ENCODE data around the gene PCSK6.
"Not testable (repeated sequence)": the region's sequence is repeated elsewhere in the genome, so short reads cannot be mapped to it uniquely, and the experiment has no call there.

Gene PCSK6

DNA sequence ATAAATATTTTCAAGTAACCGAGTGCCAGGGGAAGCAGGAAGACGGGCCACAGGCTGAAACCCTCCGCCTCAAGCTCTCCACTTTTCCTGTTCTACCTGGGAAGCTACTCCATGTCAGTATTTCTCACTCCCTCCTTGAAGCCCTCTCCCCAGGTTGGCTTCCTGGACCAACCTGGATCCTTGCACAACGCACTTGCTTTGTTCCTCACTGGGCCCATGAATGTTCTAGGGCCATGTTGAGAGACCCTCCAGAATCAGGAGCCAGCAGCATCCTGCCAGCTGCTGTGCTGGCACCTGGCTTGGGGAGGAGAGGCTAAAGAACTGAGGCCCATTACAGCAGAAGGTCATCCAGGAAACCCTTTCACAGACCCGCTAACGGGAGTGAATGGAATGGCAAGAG, 115.2 kb downstream of the PCSK6 start:
- DNase-seq, result no peak

DNA sequence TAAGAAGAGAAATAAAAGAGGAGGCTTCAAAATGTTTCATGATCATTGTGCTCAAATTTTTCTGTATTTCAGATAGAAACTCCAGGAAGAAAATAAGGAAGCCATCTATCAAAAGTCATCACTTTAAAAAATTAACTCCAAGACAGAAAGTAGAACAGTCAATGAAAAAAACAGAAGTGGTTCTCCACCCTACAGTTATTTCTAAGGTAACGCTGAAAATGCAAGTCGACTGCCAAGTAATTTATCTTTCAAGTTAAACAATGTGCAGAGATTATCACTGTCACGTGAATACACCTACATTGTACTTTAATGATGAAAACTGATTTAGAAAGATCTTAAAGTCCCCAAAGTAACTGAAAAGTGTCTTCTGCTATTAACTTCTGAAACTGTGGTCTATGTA, 115.9 kb downstream of the PCSK6 start:
- DNase-seq, result no peak

DNA sequence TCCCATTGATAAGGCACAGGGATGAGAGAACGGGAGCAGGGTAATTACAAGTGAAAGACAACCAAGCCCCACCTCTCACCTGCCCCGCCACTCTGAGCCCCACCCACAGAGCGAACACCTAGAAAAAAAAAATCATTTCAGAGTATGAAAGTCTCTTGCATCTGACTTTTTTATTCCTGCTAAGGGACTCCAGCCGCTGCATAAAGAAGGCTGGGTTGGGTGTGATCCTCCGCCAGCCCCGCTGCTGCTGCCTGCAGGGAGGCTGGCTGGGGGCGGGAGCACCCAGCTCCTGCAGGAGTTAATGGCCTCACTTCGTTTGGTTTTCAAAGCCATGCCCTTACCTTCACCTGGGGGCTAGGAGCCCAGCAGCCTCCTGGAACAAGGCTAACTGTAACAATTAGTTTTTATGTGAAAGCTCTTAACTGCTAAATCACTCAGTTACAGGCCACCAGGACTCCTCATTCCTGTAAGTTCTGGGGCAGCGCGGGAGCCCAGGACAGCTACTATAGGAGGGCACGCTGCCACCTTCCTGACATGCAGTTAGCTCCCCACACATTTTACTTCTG, 116.5 kb downstream of the PCSK6 start:
- no peak for DNase-seq

DNA sequence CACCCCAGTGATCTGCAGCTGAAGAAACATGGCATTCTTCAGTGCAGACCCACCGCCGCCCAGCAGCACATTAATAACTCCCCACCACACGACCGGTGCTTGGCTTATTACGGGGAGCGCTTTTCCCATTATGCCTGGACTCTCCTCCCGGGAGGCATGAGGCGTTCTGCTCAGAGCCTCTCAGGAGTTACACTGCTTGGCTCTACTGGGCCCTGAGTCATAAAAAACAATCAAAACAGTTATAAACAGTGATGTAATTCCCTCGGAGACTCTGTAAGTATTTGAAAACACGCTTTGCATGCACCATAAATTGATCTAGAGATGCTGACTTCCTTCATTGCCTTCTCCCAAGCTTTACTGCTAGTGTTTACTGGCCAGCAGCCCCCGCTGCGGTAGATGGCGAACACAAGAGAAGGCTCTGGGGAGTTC, 117.3 kb downstream of the PCSK6 start:
- no peak for DNase-seq

DNA sequence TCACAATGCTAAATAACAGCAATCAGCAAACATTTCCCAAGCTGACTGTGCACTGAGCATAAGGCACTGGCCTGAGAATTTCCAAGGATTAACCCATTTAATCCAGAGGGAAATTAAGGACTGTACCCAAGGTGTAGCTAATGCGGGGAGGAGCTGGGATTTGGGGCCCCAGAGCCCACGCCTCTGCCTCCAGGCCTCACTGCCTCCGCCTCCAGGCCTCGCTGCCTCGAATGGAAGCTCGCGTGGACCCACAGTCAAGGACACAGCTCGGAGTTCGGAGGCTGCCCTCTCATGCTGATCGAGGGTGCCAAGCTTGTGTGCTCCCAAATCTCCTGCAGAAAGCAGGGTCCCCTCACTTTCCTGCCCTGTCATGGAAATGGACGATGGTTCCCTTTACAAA, 118.0 kb downstream of the PCSK6 start:
- no peak for DNase-seq

DNA sequence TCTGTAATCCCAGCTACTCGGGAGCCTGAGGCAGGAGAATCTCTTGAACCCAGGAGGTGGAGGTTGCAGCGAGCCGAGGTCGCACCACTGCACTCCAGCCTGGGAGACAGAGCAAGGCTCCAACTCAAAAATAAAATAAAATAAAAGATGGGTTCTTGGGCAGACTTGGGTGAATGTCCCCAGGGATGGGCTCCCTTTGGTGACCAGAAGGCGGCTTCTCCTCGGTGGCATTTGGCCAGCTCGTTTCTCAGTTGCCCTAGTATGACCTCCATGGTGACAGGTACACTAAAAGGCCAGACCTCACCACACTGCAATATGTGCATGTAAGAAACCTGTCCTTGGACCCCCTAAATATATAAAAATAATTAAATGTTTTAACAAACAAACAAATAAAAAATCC, 118.4 kb downstream of the PCSK6 start:
- DNase-seq, result no peak

DNA sequence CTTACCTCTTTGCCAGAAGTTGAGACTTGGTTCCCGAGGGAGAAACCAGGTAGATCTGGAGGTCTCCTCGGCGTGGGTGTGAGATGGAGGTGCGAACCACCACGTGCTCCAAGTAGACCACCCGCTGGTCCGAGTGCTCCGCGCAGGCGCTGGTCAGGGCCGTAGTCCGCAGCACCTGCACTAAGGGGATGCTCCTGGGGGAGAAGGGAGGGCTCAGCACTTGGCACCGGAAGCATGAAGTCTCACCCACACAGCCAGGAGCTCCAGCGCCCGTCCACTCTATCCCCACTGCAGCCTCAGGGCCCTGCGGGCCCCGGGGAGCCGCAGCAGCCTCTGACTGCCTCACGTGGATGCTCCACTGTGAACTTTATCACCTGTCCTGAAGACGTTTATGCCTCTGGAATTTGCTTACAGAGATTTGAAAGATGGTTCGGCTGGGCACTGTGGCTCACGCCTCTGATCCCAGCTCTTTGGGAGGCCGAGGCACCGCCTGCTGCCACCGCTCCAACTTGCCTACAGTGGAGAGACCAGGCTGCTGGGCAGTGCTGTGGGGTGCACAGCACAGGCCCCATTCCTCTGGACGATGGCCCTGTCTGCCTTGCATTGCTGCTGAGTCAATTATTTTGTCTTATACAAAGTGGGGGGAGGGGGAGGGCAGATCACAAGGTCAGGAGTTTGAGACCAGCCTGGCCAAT, 119.0 kb downstream of the PCSK6 start:
- no peak for DNase-seq

DNA sequence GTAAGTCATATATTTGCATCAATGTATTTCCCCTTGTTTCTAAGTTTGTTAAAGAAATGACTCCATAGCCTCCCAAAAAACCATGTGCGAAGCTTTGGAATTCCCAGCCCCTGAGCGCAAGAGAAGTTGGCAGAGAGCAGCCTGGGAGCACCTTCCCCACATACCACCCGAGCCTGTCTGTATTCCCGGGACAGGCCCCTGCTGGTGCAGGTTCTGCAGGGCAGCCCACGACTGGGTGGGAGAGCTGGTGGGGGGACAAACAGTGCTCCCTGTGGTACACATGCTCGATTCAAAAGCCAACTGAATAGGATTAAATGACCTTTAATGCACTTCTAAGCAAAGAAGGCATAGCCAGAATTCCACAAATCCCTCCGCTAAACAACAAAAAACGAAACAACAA, 119.8 kb downstream of the PCSK6 start:
- DNase-seq, result no peak

DNA sequence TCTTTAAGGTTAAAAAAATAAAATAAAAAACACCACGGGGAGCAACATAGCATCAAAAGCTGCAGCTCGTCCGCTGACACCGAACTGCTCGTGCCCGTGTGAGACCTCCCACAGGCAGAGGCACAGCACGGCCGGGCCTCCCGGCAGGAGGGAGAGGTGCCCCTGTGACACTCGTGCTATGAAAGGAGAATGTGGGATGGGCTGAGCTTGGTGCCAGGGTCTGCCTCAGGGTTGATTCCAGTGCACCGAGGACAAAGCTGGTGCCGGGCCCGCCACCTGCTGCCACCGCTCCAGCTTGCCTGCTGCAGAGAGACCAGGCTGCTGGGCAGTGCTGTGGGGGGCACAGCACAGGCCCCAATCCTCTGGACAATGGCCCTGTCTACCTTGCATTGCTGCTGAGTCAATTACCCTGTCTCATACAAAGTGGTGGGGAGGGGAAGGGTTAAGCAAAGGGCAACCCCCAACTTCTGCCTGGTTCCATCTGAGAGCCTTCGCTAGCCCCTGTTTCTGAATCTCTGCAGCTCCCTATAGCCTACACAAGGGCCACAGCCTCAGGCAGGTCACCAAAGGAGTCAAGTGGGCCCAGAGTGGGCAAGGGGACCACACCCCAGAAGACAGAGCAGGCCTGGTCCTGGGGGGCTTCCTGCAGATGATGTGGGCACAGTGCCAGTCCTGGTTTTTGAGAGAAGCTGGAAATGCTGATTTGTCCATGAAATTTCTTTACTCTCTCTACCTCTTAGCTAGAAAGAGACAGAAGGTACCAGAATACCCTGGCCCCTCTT, 120.5 kb downstream of the PCSK6 start:
- no peak for DNase-seq

DNA sequence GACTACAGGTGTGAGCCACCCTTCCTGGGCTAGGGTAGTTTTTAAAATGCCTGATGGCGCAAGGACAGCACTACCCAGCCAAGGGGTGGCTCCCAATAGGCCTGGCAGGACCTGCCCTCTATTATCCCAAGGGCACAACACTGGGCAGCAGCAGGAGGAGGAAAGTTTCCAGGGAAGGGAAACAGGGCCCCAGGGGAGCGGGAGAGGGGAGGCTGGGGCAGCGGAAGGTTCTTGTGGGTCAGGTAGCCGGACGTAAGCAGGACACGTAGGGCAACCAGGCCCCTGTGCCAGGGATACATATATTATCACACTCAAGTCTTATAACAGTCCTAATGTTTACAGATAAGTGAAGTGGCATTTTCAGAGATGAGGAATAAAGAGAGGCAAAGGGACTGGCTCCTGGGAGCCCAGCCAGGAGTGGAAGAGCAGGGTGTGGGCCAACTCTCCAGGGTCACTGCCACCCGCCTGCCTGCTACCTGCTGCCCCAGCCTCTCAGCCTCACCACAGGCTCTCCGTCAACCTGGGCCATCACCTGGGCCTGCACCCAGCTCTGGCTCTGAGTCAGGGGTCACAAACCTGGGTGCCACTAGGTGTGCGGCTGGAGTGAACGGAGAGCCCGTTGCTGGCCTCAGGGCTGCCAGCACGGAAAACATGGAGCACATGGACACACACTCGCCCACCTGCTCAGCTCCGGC, 121.3 kb downstream of the PCSK6 start:
- DNase-seq, result no peak

DNA sequence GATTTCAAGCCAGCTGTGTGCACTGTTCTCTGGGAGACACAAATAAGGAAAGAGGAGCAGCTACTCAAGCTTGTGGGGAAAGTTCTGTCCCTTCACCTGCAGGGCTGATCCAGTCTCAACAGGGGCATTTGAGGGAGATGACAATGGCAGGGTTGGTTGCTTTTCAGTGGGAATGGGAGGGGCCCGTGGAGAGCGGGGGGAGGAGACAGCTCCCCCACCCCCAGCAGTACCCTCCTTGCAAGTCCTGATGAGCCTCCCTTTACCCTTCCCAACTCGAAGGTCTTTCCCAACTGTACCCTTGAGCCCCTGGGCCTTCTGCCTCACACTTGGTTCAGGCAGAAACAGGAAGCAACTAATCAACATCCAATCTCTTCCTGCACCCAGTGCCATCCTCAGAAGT, 122.7 kb downstream of the PCSK6 start:
- DNase-seq, result no peak

DNA sequence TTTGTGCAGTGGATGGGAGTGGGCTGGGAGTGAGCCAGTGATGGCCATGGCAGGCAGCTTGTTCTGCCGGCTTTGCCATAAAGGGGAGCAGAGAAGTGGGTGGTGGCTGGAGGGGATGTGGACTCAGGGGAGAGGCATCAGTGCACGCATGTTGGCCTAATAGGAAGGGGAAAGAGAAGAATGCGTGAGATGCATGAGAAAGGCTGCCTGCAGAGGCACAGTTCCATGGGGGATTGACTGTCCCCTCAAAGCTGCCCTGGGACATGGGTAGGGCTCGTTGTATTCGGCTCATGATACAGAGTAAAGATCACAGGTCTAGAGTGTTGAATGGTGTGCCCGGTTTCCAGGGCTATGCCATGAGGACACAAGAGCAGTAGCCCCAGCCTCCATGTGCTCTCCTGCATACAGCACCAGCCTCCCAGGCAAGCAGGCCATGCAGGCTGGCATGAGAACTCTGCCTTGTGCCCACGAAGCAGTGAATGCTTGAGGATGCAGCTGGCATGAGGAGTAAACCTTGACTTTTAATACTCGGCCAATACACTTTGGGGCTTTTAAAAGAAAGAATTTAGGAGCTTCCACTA, 126.4 kb downstream of the PCSK6 start:
- no peak for DNase-seq

DNA sequence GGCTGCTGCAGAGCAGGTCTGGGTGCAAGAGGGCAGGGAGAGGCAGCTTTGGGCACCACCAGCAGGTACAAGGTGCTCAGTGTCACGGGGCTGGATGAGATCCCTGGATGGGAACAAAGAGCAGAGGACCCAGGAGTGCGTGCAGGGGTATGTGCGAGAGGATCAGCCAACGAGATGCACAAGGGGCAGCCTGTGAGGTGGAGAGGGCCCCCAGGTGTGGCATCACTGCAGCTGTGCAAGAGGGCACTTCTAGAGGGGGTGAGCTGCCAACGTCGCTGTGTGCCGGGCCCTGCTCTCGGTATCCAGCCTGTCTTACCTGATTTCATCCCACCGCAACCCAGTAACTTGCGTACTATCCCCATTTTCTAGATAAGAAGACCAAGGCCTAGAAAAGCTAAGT, 127.1 kb downstream of the PCSK6 start:
- no peak for DNase-seq

DNA sequence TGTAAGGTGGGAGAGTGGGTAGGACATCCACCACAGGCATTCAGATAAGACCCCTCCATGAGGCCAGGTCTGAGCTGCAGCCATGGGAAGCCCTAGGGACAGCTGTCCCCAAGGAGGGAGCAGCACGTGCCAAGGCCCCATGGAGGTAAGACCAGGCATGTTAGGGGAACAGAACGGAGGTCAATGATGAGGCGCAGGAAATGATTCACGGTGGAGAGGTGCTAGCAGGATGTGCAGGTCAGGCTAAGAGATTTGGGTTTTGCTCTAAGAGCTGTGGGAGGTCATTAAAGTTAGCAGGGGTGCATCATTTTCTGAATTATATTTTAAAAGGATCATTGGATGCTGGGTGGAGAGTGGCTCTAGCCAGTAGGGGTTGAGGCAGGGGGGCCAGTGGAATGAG, 128.1 kb downstream of the PCSK6 start:
- DNase-seq, result no peak

DNA sequence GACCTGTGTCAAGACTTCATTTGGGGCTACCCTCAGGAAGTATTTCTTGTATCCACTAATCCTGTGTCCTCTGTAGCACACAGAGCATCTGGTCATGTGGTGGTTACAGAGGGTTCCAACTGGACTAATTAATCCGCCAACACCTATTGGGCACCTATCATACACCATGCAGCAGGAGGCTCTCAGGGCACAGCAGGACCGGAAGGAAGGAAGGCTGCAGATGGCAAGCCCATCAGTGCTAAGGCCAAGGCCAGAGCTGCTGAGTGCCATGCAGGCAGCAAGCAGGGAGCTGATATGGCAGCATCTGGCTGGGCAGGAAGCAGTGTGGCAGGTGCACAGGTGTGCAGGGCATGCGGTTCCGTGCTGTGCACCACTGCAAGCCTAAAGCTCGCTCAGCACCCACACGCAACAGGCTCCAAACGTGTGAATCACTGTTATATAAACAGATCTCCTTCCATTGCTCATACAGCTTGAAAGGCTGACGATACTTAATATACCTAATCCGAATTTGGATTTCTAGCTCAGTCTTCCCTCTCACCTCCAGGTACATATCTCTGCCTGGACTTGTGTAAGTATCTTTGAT, 130.1 kb downstream of the PCSK6 start:
- DNase-seq, result no peak

DNA sequence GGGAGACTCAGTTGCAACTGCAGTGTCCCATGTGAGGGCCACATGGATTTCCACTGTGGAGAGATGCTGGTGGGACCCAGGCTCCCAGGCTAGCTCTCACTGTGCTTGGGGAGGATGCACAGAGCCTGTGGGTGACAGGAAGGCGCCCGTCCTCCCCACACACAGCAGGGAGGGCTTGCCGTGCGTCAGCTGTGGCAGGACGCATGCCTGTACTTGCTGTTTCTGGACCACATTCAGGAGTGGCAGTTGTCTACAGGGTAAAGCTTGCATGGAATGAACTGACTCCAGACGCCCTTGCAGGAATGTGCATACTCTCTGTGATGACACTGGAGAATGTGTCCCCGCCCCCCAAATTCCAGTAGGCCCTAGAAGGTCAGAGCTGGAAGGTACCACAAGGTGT, 130.6 kb downstream of the PCSK6 start:
- no peak for DNase-seq

DNA sequence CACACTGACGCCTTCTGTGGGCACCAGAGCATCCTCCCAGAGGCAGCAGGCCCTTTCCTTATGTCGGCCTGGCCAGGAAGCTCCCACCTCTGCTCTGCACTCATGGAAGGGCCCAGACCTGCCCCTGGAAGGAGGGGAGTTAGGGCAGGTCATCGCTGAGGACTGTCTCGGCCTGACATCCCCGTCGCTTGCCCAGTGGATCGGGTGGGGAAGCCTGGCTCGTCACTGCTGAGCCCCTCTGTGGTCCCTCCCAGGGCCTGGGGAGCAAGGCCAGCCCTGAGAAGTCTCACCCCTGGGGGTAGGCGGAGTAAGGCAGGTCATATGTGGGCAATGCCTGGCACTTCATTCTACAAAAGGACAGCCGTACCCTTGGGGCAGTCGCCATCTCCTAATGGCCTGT, 131.6 kb downstream of the PCSK6 start:
- no peak for DNase-seq

DNA sequence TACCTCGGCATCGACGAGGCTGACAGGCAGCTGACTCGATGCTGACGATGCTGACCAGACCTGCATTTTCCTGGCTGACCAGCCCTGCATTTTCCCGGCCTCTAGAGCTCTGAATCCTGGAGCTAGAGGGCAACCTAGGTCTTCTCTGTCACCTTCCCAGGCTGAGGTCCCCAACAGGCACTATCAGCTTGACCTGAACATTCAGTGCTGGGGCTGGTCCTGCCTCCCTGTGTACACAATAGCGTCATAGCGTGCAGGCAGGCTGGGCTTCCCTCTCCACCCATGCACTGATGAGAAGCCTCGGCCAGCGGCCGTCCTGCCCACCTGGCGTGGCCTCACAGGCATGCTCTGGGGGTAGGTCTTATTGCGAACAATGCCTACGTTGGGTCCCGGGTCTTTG, 132.2 kb downstream of the PCSK6 start:
- no peak for DNase-seq

DNA sequence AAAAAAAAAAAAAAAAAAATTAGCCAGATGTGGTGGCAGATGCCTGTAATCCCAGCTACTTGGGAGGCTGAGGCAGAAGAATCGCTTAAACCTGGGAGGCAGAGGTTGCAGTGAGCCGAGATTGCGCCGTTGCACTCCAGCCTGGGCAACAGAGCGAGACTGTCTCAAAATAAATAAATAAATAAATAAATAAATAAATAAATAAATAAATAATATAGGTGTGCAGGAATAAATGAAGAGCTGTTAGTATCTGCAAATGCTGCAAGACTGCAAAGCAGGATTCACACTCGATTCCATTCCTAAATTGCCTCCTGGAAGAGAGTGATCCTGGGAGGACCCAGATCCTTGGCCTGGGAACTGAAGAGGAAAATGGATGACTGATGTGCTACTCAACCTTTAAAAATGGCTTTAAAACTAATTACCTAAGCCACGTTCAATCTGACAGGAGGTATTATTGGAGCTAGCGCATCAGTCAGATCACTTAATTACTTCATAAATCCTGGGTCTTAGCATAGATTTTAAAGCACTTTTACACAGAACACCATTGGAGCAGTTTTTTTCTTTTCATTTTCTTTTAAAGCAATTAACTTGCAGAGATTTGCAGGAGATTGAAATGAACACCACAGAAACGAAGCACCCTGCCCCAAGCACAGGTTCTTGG, 132.9 kb downstream of the PCSK6 start:
- not testable (repeated sequence) for DNase-seq

DNA sequence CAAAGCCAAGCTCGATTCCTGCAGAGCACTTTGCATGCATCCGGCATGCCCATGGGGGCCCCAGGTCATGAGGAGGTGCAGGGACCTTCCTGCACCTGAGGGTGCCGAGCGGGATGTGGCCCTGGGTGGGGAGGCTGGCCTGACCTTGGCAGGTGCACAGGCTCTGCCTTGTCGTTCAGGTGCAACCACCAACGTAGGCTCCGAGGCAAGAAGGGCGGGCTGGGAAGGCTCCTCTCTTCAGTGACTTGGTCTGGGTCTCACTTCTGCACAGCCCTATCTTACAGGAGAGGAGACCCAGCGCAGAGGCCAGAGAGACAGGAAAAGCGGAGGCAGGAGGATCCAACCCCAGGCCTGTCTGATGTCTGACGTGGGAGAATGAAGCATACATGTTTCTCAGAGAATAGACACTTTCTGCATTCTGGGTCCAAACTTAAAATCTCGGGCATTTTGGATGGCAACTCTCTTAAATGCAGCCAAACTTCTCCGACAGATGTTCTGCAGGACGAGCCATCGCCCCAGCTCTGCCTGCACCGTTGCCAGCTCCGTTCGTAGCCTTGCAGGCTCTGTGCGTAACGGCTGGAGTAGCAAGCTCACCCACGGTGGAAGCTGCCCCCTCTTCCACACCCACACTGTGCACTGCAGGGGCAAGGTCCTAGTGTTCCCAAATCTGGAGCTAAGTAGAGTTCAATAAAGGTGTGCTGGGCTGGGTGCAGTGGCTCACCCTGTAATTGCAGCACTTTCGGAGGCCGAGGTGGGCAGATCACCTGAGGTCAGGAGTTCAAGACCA, 133.6 kb downstream of the PCSK6 start:
- DNase-seq, result no peak

DNA sequence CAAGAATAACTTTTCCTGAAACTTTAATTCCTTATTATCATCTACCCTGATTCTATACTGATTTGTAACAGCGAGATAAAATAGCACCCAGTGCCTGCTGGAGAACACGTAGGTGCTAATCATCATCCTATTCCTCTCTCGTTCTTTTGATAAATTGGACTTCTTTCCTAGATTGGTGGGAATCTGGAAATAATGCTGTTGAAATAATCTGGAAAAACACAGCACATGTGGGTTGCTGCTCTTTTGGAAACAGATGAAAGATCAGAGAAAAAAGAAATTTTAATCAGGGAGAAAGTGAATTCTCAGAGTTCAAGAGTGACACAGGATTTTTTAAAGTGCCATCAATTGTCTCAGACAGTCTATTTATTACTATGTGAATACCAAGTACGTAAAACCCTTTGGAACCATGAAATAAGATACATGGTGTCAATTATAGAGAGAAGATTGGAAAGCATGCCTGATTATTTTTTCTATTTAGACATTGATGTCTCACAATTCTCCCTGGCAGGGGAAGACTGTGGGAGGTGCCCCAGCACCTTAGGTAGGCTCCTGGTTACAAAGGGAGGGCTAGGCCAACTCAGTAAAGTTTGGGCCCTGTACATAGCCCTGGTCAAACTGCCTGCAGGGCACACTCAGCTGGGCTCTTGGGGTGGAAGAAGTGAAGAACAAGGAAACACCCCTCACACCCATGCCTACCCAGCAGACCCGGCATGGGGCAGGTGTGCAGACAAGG, 134.4 kb downstream of the PCSK6 start:
- DNase-seq, result no peak
